Renal cortical epithelial cell (primary cell): ENCODE data around the gene JOSD2. TPM values are rescaled to one million over a fixed set of nuclear protein-coding genes. Genes with fewer than 3 reads are reported as not detected.
"Not testable (repeated sequence)": the region's sequence is repeated elsewhere in the genome, so short reads cannot be mapped to it uniquely, and the experiment has no call there.

ENCODE experiments used
- DNase-seq: peaks from one replicate; pipeline ENCODE4 v3.0.0-alpha.2; 2011; ENCODE audit warnings: low read depth
- total RNA-seq: library from RNA; depleted of rRNA; stranded (reverse); fragments of >200 nt; gene quantifications from 2 replicates; pipeline ENCODE4 v1.2.3, GENCODE V29; 2014

JOSD2 gene
- total RNA-seq, 1 donor from 2014 or later: 19.8 TPM

GRCh38 chr19:50547385-50548190 lies 36.6 kb upstream of the JOSD2 start:
- DNase-seq: no peak

- no peak for DNase-seq
These were observed 35.7 kb upstream of the JOSD2 start for GRCh38 chr19:50546527-50547221.

DNA sequence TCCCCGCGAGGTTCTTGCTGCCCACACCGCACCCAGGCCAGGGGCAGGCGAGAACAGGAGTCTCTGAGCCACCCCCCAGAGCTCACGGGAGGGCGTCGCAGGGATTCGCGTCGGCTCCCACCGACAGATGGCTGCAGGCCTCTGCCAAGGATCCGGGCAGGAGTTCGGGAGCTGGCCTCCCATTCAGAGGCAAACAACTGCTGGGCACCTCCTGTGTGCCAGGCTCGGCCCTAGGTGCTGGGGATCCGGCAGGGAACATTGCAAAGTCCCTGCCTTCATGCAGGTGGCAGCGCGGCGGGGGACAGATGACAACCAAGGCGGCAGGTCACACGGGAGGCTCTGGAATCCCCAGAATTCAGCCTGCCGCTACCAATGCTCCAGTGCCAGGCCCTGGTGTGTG lies 32.0 kb upstream of the JOSD2 start:
- no peak for DNase-seq

DNA sequence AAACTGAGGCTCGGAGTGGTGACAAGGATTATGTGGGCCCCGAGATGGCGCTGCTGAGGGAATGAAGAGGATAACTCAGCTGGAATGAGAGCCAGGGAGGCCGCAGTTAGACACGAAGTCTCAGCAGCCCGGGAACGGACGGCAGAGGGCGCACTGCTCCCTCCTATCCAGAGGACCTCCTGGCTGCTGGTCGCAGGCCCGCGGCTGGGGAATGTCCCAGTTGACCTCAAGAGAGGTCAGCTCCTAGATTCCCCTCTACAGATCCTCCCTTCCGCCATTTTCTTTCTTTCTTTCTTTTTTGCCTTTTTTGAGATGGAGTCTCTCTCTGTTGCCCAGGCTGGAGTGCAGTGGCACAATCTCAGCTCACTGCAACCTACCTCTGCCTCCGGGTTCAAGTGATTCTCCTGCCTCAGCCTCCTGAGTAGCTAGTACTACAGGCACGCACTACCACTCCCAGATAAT lies 26.8 kb upstream of the JOSD2 start:
- DNase-seq: peak; percentile 43

GRCh38 chr19:50537306-50537685 lies 26.3 kb upstream of the JOSD2 start:
- DNase-seq: no peak

DNA sequence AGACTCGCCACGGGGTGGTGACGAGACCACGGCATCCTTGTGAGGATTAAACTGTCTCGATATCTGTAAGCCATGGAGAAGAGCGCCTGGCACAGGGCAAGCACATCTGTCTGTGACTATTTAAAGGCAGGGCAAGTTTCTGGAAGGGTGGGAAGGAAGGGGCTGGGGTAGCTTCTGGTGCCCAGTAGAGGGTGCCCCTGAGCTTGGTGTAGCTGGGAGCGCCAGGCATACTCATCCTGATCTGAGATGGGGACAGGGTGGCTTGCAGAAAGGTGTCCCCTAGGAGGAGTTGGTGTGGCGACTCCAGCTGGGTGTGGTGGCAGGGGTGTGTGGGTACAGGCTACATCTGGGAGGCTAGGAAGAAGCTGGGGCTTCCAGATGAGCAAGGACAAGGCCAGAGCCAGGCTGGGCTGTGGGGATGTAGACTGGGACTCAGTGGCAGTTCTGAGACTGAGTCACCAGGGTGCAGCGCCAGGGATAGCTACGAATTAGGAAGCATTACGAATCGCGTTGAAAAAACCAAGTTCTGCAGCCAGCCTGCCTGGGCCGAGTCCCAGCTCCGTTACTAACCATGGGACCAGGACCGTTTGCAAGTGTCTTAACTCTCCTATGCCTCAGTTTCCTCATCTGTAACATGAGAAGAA lies 25.8 kb upstream of the JOSD2 start:
- DNase-seq: no peak

DNA sequence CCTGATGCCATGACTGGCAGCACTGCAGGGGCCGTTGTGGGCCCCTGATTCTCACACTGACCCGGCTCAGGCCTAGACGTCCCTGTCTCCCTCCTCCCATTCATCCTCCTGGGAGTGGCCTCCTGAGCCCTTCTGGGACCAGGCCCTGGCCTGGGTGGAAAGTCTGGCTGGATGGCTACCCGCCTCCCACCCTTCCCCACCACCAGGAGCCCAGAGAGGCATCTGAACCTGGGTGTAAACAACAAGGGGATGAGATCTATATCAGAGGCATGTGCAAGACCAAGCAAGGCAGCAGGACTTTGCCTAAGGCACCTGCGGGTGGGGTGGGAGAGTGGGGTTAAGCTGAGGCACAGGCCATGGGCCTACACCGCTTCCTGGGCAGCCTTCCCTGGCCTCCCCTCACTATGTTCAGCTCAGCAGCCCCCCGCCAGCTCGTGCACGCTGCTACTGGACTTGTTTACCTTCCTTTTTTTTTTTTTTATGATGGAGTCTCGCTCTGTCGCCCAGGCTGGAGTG lies 24.7 kb upstream of the JOSD2 start:
- no peak for DNase-seq

GRCh38 chr19:50534478-50534877 lies 23.5 kb upstream of the JOSD2 start:
- DNase-seq: no peak

GRCh38 chr19:50532952-50533351 lies 22.0 kb upstream of the JOSD2 start:
- no peak for DNase-seq

- no peak for DNase-seq
These were observed 20.2 kb upstream of the JOSD2 start for GRCh38 chr19:50531171-50531612.

DNA sequence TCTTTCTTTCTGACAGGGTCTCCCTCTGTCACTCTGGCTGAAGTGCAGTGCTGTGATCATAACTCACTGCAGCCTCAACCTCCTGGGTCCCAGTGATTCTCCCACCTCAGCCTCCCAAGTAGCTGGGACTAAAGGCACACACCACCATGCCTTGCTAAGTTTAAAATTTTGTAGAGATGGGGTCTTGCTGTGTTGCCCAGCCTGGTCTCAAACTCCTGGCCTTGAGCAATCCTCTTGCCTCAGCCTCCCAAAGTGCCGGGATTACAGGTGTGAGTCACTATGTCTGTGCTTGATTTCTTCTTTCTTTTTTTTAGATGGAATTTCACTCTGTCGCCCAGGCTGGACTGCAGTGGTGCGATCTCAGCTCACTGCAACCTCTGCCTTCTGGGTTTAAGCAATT lies 17.1 kb upstream of the JOSD2 start:
- DNase-seq: not testable (repeated sequence)

DNA sequence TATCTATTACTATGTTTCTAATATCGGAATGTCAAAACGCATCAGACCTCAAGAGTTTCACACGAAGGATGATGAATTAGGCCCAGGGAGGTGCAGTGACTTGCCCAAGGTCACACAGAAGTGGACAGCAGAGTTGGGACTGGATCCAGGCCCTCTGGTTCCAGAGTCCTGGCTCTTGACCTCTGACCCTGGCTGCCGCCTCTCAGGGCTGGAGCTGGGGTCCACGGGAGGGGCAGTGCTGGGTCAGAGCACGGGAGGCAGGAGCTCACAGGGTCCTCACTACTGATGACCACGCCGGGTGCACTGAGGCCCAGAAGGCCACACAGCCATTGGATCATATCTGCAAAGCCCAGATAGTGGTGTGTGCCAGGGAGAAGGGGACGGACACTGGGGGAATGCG lies 11.9 kb upstream of the JOSD2 start:
- no peak for DNase-seq

- no peak for DNase-seq
These were observed 10.0 kb upstream of the JOSD2 start for GRCh38 chr19:50520822-50521465.

- DNase-seq: no peak
These were observed 8.1 kb upstream of the JOSD2 start for GRCh38 chr19:50519006-50519575.

DNA sequence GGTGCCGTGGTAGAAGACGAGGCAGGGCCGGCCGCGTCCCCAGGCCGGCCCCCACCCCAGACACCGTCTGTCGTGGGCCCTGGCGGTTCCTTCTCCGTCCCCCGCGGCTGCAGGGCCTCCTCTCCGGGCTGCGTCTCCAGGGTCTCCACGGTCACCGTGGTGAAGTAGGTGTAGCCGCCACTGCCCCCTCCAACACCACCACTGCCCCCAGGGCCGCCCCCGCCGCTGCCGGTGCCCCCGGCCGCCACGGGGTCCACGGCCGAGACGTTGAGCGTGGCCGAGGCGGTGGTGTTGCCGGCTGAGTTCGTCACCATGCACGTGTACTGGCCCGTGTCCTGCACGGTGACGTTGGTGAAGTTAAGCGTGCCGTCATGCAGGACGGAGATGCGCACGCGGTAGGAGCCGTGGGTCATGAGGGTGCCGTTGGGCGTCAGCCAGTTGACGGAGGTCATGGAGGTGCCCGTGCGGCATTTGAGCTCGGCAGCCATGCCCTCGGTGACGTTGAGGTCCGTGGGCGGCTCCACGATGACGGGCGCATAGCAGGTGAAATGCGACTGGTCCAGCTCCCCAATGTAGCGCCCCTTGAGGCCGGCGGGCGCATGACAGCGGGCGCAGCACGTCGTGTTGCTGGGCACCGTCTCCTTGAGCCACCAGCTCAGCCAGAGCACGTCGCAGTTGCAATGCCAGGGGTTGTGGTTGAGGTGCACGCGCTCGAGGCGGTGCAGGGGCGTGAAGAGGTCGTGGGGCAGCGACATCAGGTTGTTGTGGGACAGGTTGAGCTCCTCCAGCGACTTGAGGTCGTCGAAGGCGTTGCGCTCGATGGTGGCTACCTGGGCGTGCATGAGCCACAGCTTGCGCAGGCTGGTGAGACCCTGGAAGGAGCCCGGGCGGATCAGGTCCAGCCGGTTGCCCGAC lies 7.4 kb upstream of the JOSD2 start:
- DNase-seq: no peak

DNA sequence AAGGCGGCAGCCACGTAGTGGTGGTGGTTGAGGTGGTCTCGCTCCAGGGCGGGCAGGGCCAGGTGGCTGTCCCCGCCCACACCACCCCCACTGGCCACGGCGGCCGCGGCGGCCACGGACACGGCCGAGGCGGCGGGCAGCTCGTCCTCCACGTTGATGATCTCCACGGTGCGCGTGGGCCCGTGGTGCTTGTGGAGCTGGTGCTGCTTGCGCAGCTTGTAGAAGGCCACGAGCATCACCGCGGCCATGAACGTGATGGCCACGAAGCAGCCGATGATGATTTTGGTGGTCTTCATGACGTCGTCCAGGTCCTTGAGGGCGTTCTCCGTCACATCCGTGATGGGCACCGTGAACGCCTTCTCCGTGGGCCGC lies 6.7 kb upstream of the JOSD2 start:
- DNase-seq: no peak

- no peak for DNase-seq
These were observed 6.1 kb upstream of the JOSD2 start for GRCh38 chr19:50516964-50517703.

DNA sequence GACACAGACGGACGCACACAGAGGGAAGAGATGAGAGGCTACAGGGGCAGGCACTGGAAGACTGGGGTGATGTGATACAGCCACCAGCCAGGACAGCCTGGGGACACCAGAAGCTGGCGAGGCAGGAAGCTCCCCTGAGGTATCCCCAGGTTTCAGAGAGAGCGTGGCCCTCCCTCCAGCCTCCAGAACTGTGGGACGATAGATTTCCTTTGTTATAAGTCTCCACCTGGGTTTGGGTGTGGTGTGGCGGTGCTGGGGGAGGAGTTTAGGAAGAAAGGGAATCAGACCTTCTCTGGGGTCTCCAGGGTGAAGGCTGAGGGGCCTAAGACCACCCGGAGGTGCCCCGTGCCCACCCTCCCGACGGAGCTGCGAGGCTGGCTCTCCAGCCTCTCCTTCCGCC lies 5.5 kb upstream of the JOSD2 start:
- DNase-seq: no peak

- no peak for DNase-seq
These were observed 4.2 kb upstream of the JOSD2 start for GRCh38 chr19:50515168-50515561.
